ENCODE data around the gene ALDH8A1. TPM values are rescaled to one million over a fixed set of nuclear protein-coding genes. Genes with fewer than 3 reads are reported as not detected.

Gene ALDH8A1
- total and polyA plus RNA-seq, 2 of the 8 experiments (the other 6 are each of a cell fraction or from before 2014, with no cell fraction given) = 0.08 to 0.28 TPM

DNA sequence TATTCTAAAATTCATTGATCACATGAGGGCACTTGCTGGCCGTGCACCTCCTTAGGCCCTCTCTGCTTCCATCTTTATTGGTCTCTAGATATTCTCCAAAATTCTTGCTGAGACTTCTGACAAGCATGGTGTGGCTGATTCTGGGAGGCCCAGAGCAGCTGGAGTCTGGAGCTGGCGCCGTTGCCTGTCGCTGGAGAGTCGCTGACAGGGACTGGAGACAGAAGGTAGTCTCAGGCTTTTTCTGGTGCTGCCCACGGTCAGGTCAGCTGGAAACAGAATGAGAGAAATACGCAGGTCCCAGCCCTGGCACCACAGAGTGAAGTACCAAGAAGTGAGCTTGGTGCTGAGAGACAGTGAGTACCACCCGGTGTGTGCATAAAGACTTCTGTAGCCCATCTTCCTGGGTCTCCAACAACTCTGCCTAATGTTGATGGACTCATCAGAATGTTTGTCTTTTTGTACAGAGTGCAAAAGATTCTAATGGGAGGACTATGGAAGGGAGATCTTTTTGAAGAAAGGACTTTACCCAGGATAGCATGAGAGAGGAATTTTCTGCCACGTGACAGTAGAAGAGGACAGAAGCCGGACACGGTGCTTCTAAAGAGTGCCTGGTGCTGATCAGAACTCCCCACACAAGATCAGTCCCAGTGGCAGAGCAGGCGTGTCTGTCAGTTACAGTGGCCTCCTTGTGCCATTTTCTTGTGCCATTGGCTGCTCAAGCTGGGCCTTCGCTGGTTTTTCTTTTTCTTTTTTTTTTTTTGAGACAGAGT is 1.8 kb upstream of the ALDH8A1 start (continued):
- no peak for TF ChIP-seq SIRT6 (IDR thresholded peaks at IDR 0.05; ENCODE audit: low read length)
